GM12878 (cell line): ENCODE measurements around the gene B3GNT8.

Source experiments
- CHD4 ChIP-seq: fragments of 200-600 bp; sonication (generic); IDR thresholded peaks from 2 replicates; pipeline ENCODE4 v1.6.1; 2016; ENCODE audit warnings: mild to moderate bottlenecking
- ESRRA ChIP-seq: IDR thresholded peaks from 2 replicates; pipeline ENCODE4 v1.6.1; 2012; ENCODE audit warnings: mild to moderate bottlenecking, low read length, improper control_type of control experiment
- POLR2A ChIP-seq: IDR thresholded peaks from 2 replicates; pipeline ENCODE4 v1.6.1; 2011; ENCODE audit warnings: low read depth, mild to moderate bottlenecking, low read length
- POLR2AphosphoS5 ChIP-seq: IDR thresholded peaks from 2 replicates; pipeline ENCODE4 v1.6.1; 2011; ENCODE audit warnings: mild to moderate bottlenecking, low read length, inconsistent platforms
- RAD21 ChIP-seq: IDR thresholded peaks from 2 replicates; pipeline ENCODE4 v1.6.1; 2011; ENCODE audit warnings: mild to moderate bottlenecking, low read depth, low read length, moderate library complexity; ENCODE audit not compliant: insufficient read depth
- TF ChIP-seq, protein P1 (sequence below), 3 experiments: IDR thresholded peaks in 2 of 3; conservative IDR thresholded peaks in 1 of 3; 2 replicates each; pipeline ENCODE4 v1.5.1; 2011; ENCODE audit warnings: low read depth in 3 of 3, low read length in 3 of 3, mild to moderate bottlenecking in 3 of 3, control low read depth in 2 of 3, moderate library complexity in 2 of 3, inconsistent platforms in 1 of 3, mixed read lengths in 1 of 3; ENCODE audit not compliant: control insufficient read depth in 2 of 3, insufficient read depth in 1 of 3; ENCODE audit errors: extremely low read depth in 1 of 3
- TF ChIP-seq, protein P2 (sequence below): fragments of 450-650 bp; IDR thresholded peaks from 2 replicates; pipeline ENCODE4 v1.6.1; 2018; ENCODE audit warnings: mild to moderate bottlenecking, low read depth, moderate library complexity; ENCODE audit not compliant: partially characterized antibody

- TF ChIP-seq CHD4 (no peak), POLR2A (no peak), POLR2AphosphoS5 (no peak), ESRRA (no peak), RAD21 (no peak)
- TF ChIP-seq, protein P1, sequence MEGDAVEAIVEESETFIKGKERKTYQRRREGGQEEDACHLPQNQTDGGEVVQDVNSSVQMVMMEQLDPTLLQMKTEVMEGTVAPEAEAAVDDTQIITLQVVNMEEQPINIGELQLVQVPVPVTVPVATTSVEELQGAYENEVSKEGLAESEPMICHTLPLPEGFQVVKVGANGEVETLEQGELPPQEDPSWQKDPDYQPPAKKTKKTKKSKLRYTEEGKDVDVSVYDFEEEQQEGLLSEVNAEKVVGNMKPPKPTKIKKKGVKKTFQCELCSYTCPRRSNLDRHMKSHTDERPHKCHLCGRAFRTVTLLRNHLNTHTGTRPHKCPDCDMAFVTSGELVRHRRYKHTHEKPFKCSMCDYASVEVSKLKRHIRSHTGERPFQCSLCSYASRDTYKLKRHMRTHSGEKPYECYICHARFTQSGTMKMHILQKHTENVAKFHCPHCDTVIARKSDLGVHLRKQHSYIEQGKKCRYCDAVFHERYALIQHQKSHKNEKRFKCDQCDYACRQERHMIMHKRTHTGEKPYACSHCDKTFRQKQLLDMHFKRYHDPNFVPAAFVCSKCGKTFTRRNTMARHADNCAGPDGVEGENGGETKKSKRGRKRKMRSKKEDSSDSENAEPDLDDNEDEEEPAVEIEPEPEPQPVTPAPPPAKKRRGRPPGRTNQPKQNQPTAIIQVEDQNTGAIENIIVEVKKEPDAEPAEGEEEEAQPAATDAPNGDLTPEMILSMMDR (IDR thresholded peaks at IDR 0.05 in 2 of 3, conservative IDR thresholded peaks at IDR 0.05 in 1 of 3; ENCODE audit: control insufficient read depth in 2 of 3, extremely low read depth in 1 of 3, insufficient read depth in 1 of 3, low read depth in 3 of 3, low read length in 3 of 3): no peak
- TF ChIP-seq, protein P2, sequence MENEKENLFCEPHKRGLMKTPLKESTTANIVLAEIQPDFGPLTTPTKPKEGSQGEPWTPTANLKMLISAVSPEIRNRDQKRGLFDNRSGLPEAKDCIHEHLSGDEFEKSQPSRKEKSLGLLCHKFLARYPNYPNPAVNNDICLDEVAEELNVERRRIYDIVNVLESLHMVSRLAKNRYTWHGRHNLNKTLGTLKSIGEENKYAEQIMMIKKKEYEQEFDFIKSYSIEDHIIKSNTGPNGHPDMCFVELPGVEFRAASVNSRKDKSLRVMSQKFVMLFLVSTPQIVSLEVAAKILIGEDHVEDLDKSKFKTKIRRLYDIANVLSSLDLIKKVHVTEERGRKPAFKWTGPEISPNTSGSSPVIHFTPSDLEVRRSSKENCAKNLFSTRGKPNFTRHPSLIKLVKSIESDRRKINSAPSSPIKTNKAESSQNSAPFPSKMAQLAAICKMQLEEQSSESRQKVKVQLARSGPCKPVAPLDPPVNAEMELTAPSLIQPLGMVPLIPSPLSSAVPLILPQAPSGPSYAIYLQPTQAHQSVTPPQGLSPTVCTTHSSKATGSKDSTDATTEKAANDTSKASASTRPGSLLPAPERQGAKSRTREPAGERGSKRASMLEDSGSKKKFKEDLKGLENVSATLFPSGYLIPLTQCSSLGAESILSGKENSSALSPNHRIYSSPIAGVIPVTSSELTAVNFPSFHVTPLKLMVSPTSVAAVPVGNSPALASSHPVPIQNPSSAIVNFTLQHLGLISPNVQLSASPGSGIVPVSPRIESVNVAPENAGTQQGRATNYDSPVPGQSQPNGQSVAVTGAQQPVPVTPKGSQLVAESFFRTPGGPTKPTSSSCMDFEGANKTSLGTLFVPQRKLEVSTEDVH: no peak
These were observed 28.6 kb downstream of the B3GNT8 start for GRCh38 chr19:41398598-41398997.
